Measurements from ENCODE around the gene HCRTR1.

Gene HCRTR1

GRCh38 chr1:31651766-31652165 is 34.3 kb downstream of the HCRTR1 start:
- DNase-seq: no peak

- no peak for DNase-seq
Measured at GRCh38 chr1:31652891-31653499, 35.5 kb downstream of the HCRTR1 start.

GRCh38 chr1:31653717-31654473 is 36.4 kb downstream of the HCRTR1 start:
- DNase-seq: no peak

GRCh38 chr1:31654474-31654776 is 36.9 kb downstream of the HCRTR1 start:
- DNase-seq: no peak

GRCh38 chr1:31655104-31655503 is 37.6 kb downstream of the HCRTR1 start:
- no peak for DNase-seq

GRCh38 chr1:31655756-31656155 is 38.3 kb downstream of the HCRTR1 start:
- no peak for DNase-seq

GRCh38 chr1:31657020-31657804 is 39.7 kb downstream of the HCRTR1 start:
- DNase-seq: no peak

GRCh38 chr1:31657972-31658510 is 40.6 kb downstream of the HCRTR1 start:
- no peak for DNase-seq

- no peak for DNase-seq
Measured at GRCh38 chr1:31658721-31659120, 41.2 kb downstream of the HCRTR1 start.

GRCh38 chr1:31659889-31660288 is 42.4 kb downstream of the HCRTR1 start:
- no peak for DNase-seq

- no peak for DNase-seq
Measured at GRCh38 chr1:31660871-31661455, 43.5 kb downstream of the HCRTR1 start.

GRCh38 chr1:31661856-31662255 is 44.4 kb downstream of the HCRTR1 start:
- DNase-seq: no peak

- DNase-seq: no peak
Measured at GRCh38 chr1:31662463-31662862, 45.0 kb downstream of the HCRTR1 start.

GRCh38 chr1:31663622-31664452 is 46.3 kb downstream of the HCRTR1 start:
- DNase-seq: peak; percentile 12

GRCh38 chr1:31664528-31664927 is 47.0 kb downstream of the HCRTR1 start:
- no peak for DNase-seq

GRCh38 chr1:31665234-31665878 is 47.9 kb downstream of the HCRTR1 start:
- DNase-seq: no peak

GRCh38 chr1:31666263-31666963 is 48.9 kb downstream of the HCRTR1 start:
- DNase-seq: no peak

- DNase-seq: no peak
Measured at GRCh38 chr1:31667065-31667785, 49.7 kb downstream of the HCRTR1 start.

GRCh38 chr1:31668303-31668883 is 50.9 kb downstream of the HCRTR1 start:
- DNase-seq: no peak

- DNase-seq: no peak
Measured at GRCh38 chr1:31669433-31669785, 51.9 kb downstream of the HCRTR1 start.

Data from NCI-H1092 treated with DMSO at 0.1 percent for 48 hours (cell line).